NCI-H1092 treated with DMSO at 0.1 percent for 48 hours (cell line): ENCODE data around the gene ITSN1.

Experiments used
- DNase-seq: peaks from one replicate; lab custom pipeline; 2025; lab: John Stamatoyannopoulos, UW

The ITSN1 gene

GRCh38 chr21:33932731-33933130 is 290.4 kb downstream of the ITSN1 start:
- no peak for DNase-seq

- no peak for DNase-seq
These were observed 294.2 kb downstream of the ITSN1 start for GRCh38 chr21:33936301-33937038.

- no peak for DNase-seq
These were observed 294.8 kb downstream of the ITSN1 start for GRCh38 chr21:33937146-33937545.

- no peak for DNase-seq
These were observed 295.6 kb downstream of the ITSN1 start for GRCh38 chr21:33937931-33938339.

- no peak for DNase-seq
These were observed 296.1 kb downstream of the ITSN1 start for GRCh38 chr21:33938381-33938780.

- DNase-seq = no peak
These were observed 296.9 kb downstream of the ITSN1 start for GRCh38 chr21:33939226-33939625.

- no peak for DNase-seq
These were observed 298.0 kb downstream of the ITSN1 start for GRCh38 chr21:33940164-33940880.

GRCh38 chr21:33940881-33941245 is 298.6 kb downstream of the ITSN1 start:
- no peak for DNase-seq

GRCh38 chr21:33942426-33942825 is 300.1 kb downstream of the ITSN1 start:
- no peak for DNase-seq

- no peak for DNase-seq
These were observed 301.0 kb downstream of the ITSN1 start for GRCh38 chr21:33943293-33943692.

GRCh38 chr21:33944185-33944763 is 302.0 kb downstream of the ITSN1 start:
- DNase-seq = no peak

GRCh38 chr21:33945652-33946270 is 303.5 kb downstream of the ITSN1 start:
- no peak for DNase-seq

GRCh38 chr21:33947451-33948095 is 305.3 kb downstream of the ITSN1 start:
- peak; percentile 80 for DNase-seq

GRCh38 chr21:33948096-33948950 is 306.0 kb downstream of the ITSN1 start:
- DNase-seq = peak; percentile 92

- DNase-seq = no peak
These were observed 306.7 kb downstream of the ITSN1 start for GRCh38 chr21:33948951-33949444.
